NCI-H526 (cell line): ENCODE results near the gene MAGI2.
A peak's percentile ranks its signal among the peaks of the same experiment; 100 is the strongest.

Source experiments
- DNase-seq, 2 experiments: peaks; one replicate each; lab custom pipeline; 2025; lab: John Stamatoyannopoulos, UW

Gene MAGI2

DNA sequence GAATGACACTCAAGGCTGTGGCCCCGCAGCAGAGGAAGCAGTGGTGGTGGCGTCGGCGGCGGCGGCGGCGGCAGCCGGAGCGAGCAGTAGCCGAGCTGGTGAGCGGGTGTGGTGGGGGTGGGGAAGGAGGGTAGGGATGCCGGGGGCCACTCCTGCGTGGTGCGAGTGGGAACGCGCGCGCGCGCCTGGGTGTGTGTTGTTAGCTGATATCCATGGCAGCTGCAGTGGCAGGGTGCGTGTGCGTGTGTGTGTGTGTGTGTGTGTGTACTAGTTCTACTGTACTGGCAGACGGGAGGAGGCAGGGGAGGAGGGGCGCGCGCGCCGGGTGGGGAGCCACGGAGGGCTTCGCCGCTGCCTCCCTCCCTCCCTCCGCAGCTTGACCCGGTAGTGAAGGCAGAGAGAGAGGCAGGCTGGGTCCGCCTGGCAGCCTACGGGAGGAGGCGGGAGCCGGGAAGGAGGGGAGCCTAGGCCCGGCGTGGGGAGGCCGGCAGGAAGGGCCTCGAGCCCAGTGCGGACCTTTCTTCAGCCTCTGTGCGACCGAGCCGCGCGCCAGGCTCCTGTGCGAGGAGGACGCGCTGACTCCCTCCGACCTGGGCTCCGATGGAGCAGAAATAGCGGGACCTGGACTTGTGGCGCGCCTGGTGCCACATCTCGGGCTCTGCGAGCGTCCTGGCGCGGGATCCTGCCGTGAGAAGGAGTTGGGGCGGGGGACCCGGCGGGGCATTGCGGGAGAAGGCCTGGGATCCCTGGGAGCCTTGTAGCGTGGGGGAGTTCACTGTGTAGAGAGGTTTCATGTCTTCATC is at the start of gene MAGI2:
MAGI2 (minus strand) TSS at position 110 of the 803 bp plus-strand sequence. CDS start 347 bp downstream, outside the sequence.
- DNase-seq = peak; percentile 21 to 71

DNA sequence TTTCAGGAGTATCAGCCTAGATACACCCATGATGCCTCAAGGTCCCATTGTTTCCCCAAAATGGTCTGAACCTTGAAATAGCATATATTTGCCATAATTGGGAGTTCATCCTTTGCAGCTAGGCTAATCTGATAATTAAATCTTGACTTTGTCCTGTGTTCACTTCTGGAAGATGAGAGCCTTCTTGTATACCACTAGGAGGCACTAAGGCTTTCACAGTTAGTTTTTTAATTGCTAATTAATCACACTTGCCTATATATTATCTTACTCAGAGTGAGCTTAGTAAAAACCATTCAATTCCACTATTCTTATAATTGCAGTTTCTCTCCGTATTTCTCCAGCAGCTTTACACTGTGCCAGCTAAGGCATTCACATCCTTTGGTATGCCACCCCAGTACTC is 48.7 kb upstream of the MAGI2 start:
- no peak for DNase-seq

DNA sequence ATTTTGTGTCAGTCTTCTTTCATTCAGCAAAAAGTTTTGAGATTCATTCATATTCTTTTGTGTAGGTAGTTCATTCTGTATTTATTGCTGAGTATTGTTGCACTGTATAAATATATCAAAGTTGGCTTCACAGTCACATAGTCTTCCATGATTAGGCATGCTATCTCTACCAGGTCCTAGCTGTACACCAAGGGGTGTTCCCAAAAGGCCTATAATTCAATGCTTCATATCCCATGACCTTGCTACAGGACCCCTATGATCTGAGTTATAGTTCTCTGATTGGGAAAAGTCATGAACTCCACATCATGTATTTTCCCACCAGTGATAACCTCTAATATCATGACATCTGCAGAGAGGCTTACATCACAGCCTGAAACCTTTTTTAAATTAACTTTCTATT is 47.3 kb upstream of the MAGI2 start:
- no peak for DNase-seq

DNA sequence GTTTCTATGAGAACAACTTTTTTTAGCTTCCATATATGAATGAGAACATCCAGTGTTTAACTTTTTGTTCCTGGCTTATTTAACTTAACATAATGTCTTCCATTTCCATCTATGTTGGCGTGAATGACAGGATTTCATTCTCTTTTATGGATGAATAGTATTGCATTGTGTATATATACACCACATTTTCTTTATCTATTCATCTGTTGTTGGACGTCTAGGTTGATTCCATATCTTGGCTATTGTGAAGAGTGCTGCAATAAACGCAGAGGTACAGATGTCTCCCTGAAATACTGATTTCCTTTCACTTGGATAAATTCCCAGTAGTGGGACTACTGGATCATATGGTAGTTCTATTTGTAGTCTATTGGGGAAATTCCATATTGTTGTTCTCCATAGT is 44.3 kb upstream of the MAGI2 start:
- no peak for DNase-seq

DNA sequence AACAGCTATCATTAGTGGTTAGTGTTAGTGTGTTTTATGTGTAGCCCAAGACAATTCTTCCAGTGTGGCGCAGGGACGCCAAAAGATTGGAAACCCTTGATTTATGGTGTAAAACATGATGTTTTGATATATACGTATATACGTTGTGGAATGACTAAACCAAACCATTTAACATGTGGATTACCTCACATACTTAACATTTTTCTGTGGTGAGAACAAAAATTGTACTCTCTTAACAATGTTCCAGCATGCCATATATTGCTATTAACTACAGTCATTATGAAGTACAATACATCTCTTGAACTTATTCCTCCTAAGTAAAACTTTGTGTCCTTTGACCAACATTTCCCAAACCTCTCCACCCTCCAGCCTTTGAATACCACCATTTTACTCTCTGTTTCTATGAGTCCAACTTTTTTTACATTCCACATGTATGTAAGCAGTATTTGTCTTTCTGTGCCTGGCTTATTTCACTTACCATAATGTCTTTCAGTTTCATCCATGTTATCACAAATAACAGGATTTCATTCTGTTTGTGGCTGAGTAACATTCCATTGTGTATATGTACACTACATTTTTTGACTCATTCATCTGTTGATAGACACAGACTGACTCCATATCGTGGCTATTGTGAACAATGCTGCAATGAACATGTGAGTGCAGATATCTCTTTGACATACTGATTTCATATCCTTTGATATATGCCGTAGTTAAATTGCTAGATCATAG is 42.2 kb upstream of the MAGI2 start:
- no peak for DNase-seq

DNA sequence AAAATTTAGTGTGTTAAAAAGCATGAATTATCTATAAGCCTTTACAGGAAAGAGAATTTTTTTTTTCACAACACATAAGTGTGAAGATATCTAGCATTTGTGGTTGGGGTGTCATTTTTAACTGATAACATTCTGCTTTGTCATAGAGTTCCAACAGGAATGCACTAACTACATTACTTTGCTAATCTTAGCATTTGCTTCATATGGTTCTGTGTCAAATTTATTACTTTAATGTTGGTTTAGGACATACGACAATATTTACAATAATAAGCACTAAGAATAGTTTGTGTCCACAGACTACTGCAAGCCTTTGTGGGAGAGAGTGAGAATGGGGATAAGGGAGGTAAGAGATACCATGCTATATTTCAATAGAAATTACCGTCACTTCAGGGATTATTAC is 40.6 kb upstream of the MAGI2 start:
- no peak for DNase-seq

DNA sequence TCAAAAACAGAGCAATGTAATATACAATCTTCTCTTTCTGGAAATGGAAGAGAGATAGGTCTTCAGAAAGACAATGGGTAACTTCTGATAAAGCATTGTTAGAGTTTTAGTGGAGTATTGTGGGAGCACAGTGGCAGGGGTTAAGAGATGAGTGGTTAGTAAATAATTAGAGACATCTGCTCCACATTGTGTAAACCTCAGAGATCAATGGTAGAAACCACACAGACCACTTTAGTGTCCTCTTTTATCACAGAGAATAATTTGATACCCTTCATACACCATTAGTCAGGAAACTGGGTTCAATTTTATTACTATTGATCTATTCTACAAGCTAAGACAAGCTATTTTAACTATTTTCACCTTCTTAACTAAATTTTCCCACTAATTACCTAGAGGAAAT is 35.9 kb upstream of the MAGI2 start:
- no peak for DNase-seq

DNA sequence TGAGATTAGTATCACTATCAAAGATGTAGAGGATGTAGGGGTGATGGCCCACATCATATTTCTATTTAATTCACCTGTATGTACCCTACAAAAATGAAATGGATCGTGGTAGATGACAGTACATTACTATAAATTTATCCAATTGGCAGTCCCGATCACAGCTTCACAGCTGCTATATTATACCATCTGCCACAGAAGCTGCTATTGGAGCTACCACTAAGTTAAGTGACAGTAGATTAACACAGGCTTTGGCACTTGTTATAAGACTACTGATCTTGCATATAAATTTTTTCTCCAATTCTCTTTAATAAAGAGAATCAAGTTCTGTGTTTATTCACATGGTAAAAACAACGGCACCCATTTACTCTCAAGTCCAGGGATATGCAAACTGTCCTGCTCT is 24.9 kb upstream of the MAGI2 start:
- no peak for DNase-seq

DNA sequence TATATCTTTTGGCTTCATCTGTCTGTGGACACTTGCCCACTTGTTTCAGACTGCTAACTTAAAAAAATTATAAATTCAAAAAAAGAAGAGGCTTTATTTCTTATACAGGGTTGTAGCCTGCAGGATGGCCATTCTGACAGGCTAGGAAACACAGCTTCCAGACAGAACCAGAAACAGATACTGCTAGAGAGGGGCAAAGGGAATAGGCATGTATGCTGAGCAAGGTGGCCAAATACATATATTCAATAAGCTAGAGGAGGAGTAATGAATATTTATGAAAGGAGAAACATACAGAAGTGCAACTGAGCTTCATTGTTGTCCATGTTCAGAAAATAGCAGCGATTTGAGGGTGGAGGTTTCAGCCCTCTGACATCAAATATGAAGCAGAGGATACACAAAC is 22.0 kb upstream of the MAGI2 start:
- no peak for DNase-seq

DNA sequence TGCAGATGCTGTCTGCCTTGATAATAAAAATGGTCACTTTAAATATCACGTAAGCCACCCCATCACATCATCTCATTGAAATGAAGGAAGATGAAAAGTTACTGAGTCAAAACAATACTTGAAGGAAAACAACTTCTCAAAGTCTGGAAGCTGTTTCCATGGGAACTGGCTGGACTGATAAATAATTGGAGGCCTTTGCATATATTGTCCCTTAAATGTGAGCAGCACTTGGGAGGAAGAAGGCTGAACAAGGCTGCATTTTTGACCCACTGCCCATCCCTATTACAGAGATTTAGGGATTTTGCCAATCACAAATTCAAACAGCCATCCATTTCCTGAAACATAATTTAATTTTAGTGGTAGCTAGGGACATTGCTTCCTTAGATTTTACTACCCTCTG is 18.2 kb upstream of the MAGI2 start:
- DNase-seq = no peak

DNA sequence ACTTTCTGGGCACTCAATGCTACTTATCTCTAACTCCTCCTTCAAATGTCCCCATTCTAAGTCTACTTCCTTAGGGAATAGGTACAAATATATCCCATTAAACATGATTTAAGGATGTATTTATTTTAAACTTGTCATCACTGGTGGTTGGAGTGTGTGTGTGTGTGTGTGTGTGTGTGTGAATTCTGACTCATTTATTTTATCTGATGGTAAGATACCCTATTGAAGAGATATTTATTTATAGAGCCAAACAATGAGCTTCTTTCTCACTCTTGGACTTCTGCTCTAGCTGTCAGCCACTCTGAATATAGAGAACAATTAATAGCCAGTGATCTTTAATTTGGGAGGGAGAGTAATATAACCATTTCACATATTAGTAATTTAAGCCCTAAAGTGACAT is 17.8 kb upstream of the MAGI2 start:
- no peak for DNase-seq

DNA sequence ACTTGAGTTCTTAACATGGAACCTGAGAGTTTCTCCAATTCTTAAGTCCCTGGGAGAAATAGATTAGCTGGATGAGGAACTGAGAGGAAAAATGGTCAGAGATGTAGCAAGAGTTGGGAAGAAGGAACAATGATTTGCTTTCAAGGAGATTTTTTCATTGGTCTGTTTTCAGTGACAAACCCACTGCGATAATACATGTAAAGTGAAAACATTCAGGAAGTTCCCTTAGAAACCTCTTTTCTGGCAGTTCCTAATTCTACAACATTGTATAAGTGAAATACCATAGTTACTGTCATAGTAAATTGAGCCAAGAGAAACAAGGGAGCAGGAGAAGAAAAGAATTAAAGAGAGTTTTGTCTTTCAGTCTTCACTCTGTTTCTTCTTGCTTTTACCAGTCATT is 12.1 kb upstream of the MAGI2 start:
- no peak for DNase-seq

DNA sequence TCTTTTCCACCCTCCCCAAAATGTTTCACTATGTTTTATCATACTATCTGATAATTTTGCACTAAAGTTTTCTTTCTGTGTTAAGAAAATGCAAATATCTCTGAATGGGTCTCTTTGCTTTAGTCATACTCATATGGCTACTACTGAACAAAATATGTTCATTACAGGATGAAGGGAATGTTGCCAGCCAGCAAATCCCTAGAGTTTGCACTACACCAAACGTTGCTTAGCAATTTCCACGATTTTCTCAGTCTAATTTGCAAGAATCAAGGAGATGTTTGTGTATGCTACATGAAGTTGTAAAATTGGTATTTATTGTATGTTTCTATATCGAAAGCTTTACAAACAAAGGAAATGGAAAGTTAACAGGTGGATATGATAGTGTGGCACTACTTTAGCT is 10.6 kb upstream of the MAGI2 start:
- no peak for DNase-seq

DNA sequence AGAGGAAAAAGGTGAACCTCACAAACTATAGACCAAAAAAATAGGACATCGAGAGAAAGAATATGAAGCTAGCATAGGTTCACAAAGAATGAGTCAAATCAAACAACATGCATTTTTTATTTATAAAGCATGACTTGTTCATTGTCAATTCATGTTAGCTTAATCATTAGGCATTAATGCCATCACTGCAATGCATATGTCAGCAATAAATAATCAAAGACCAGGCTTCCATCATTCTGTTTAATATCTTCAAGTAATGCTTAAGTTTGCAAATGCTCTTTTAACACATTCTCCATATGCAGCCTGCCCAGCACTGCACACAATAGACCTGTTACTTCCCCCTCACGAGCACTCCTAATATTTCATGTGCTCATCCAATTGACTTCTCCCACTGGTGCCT is 8.9 kb upstream of the MAGI2 start:
- DNase-seq = no peak

DNA sequence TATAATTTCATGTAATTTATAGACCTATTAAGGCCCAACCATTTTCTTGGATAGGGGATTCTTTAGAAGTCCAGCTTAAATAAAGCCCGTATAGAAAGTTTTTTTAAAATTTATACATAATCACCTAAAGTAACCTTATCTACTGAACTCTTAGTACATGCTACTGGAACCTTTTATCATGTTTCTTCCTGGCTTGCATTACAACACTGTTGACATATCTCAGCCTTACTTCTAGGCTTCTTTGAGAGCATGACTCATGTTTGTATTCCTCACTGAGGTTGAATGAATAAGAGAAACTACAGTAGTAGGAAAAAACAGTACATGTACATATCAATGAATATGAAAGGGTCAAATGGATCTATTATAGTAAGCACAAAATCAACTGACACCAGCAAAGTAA is 8.2 kb upstream of the MAGI2 start:
- DNase-seq = no peak

DNA sequence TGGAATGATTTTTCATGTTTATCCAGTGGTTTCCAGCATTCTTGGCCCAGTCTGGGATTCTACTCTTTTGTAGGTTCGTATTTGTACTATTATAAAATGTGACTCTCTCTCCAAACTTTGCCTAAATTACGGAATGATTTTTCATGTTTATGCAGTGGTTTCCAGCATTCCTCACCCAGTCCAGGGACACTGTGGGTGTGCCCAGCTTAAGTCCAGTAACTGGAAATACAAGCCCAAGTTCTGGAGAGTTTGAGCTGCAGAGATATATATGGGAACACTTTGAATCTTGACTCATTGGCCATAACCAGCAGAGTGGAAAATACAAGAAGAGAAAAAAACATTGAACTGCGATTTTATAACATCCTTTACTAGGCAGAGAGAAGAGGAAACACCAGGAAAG is 5.9 kb upstream of the MAGI2 start:
- DNase-seq = no peak

DNA sequence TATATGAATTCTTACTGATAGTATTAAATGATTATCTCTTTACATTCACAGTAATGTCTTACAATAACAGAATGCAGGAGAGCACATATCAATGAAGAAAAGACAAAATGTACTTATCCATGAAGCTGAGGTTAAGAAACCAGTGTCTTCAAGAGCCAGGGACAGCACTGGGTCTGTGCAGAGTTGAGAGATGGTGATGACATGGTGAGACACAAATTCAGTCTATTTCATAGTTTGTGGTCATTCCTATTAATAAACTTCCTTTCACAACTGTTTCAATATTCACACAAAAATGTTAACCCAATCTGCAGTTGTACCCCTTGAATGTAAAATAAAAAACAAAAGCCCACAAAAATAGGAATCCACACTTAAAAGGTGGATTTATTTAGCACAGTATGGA is 5.3 kb upstream of the MAGI2 start:
- DNase-seq = no peak

DNA sequence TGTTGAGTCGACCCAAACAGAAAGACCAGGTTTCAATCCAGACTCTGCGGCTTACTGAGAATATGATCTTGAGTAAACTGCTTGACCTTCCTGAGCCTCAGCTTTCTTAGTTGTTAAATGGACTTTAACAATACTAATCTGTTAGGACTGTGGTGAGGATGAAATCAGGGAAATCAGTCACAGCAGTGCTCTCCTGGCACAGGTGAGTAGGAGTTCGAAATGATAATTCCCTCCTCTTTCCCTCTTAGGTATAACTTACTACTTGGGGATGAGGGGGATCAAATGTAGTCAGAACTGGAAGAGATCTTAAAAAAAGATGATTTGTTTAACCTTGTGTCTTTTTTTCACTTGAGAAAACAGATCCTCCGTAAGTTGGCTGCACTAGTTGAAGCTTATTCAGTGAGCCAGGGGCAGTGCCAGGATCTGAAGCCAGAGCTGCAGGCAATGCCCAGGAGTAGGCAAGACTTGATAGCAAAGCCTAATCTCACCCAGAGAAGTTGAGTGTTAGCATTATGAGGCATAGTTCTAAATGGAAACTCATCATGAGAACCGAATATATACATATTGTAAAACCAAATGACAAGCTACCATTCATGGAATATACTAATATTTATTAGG is 1.8 kb upstream of the MAGI2 start:
- no peak for DNase-seq

DNA sequence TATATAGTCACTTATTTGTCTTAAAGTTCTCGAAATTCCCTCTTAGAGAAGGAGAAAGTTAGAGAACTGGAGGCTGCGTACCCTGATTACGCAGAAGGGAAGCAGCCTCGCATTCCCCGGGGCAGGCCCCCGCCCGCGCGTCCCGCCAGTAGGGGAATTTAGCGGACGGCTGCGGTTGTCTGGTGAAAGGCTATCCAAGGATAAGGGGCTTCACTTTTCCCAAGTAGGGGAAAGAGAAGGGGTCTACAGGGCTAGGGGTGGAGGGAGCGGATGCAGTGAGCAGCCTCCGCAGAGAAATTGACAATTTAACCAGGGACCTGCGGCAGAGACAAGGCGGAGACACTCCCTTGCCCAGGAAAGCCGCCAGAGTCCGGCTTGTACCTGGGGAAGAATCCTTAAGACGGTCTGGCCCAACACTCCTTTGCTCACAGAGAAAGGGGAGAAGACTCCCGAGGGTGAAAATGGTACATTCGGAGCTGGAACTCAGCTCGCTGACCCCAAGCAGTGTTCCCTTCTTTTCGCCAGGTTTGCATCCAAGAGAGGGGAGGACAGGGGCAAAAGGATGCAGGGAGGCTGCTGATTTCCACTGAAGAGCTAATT is 994 bp upstream of the MAGI2 start:
- no peak for DNase-seq

DNA sequence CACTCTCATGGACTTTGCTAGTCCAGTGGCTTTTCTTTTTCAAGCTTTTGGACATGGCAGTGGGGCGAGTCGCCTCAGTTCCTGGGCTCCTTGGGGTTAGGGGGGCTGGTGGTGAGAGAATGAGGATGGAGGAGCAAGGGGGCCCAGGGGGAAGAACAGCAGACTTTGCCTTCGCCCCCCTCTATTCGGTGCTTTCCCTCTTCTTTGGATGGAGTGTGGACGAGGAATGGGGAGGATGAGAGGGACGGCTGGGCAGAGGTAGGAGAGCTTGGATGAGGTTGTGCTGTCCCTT is 255 bp downstream of the MAGI2 start:
- peak in 1 of 2 experiments; percentile 50 for DNase-seq

DNA sequence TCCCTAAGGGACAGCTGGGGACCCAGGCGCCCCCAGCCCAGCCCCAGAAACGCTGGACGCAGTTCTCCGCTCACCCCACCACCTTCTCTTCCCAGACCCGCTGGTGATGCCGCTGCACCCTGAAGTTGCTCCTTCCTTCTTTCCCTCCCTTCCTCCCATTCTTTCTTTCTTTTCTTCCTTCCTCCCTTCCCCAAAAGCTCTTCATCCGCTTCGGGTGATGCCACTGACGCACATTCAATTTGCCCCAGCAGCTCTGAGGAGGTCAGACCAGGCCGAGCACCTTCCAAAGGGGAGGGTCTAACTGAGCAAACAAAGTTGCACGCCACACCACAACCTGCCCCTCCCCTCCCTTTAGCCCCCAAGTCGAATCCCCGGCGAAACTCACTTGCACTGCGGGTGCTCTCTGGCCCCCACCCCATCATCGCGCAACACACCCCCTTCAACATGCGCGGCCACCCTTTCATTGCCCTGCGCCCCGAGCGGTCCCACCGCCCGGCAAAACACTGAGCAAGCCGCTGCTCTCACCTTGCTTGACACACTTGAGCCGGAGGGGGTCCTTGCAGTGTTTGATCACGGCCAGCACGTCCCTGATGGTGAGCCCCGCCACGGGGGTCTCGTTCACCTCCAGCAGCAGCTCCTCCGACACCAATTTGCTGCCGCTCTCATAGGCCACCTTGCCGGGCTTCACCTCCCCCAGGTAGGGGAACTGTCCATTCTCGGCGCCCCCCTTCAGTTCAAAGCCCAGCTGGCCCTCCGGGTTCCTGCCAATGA is 787 bp downstream of the MAGI2 start:
- DNase-seq = peak; percentile 21 to 51

DNA sequence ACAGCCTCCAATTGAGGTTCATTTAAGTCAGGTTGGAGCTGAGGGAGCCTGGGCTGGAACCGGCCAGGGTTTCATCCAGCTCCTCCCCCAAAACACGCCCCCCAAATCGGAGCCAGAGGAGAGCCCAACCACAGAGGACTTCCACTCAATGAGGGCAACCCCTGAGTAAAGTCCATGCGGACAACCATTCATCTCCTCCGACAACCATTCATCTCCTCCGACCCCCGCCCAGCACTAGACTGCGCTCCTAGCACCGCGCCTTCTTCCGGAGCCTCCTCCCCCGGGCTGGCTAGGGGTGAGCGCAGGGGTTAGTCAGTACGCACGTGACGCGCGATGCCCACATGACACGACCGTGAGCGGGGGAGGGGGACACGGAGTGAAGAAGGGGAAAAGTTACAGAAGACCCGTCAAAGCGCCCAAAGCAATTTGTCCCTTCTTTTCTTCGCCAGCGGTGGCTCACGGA is 1.4 kb downstream of the MAGI2 start:
- DNase-seq = peak; percentile 69 to 83
